NCI-H446 (cell line): ENCODE results near the gene ACBD7.

Experiments used
- DNase-seq, 2 experiments: peaks; one replicate each; lab custom pipeline; 2025; lab: John Stamatoyannopoulos, UW

Gene ACBD7

DNA sequence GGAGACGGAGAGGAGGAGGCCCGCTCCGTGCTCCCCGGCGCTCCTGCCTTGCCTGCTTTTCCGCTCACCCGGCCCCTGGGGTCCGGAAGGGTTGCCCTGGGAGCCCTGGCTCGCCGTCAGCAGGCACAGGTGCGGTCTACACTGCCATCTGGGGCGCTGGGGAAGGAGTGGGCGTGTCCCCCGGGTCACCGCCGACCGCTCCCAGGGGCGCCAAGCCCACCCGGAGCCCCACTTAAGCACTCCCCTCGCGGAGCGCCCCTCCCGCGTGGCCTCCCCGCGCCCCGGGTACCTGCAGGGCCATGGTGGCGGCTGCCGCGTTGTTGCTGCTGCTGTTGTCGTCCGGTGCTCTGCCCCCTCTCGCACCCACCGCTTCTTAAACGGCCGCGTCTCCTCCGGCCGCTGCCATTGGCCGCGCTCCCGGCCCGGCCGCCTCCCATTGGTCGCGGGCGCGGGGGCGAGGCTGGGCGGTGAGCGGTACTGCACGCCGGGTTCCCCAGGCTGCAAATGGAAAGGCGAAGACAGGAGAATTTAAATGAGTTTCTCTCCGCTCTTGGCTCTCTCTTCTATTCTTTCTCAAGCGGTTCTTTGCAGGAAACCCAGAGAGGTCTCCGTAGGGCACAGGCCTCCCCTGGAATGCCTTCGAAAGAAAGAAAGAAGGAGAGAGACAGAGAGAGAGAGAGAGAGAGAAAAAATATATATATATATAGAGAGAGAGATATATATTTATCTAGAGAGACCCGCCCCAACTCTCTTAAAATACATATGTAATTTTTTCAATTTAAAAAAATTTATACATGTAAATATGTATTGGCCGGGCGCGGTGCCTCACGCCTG is at the start of gene ACBD7:
ACBD7 (minus strand) TSS at position 349 of the 834 bp plus-strand sequence; CDS start at position 301, 48 bp downstream.
- DNase-seq = peak; percentile 38 to 82

DNA sequence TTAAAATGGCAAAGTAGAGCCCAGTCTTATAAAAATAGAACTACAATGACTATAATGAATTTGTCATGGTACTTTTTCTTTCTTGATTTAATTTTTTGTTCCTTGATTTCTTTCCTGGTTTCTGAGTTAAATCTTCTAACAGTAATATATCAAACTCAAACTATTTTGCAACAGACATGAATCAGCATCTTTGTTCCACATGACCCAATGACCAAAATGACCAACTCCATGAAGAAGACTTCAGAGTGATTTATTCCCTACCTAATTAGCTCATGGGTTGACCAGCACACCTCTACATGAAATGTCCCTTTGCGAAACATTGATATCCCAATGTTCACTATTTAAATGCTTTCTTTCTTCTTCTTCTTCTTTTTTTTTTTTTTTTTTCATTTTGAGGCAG is 49.1 kb upstream of the ACBD7 start:
- DNase-seq = no peak

DNA sequence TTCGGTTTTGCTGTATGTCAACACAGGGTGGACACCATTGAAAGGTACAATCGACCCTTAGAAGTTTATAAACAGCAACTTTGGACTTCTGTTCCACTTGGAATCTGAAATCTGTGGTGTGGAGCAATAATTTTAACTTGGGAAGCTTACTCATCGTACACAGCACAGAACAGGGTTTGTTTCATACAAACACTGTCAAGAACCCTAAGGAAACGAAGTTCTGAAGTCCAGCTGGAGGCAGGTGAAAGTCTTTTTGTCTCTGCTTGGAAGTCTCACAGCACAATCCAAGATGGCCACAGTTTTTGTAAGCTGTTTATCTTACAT is 48.4 kb upstream of the ACBD7 start:
- DNase-seq = no peak

DNA sequence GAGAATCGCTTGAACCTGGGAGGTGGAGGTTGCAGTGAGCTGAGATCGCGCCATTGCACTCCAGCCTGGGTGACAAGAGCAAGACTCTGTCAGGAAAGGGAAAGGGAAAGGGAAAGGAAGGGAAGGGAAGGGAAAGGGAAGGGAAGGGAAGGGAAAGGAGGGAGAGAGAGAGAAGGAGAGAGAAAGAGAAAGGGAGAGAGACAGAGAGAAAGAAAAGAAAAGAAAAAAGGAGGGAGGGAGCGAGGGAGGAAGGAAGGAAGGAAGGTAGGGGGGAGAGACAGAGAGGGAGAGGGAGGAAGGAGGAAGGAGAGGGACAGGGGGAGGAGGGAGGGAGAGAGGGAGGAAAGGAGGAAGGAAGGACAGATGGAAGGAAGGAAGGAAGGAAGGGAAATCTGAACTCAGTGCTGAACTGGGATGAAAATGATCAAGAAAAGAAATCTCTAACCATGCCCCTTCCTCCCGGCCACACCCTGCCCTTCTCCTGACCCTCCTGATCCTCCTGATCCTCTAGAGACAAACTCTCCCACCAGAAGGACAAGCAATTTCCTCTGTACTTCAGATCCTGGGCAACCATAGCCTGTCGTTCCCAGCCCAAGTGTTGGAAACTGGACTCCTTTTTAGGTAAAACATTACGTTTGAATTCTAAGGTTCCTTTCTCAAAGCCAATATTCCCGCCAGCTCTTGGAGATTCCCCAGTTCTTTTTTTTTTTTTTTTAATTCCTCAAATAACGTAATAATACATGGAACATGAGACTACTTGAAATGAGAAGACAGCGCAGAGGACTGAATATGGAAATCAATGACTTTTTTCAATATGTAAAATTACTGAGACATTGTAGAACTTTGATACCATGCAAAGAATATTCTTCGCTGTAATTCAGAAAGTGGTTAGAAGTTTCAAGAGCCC is 47.8 kb upstream of the ACBD7 start:
- no peak for DNase-seq

DNA sequence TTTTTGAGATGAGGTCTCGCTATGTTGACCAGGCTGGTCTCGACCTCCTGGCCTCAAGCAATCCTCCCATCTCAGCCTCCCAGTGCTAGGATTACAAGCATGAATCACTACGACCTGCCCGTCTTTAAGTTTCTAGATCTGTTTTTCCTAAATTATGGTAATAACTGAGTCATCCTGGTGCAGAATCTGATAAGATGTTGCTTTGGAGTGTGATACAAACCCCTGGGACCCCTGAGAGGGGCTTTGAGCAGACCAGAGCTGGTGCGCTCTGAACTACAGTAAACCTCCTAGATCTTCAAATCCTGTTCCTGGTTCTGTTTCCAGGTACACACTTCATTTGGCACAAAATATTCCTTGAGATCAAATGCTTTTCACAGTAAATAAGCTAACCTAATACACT is 42.8 kb upstream of the ACBD7 start:
- no peak for DNase-seq

DNA sequence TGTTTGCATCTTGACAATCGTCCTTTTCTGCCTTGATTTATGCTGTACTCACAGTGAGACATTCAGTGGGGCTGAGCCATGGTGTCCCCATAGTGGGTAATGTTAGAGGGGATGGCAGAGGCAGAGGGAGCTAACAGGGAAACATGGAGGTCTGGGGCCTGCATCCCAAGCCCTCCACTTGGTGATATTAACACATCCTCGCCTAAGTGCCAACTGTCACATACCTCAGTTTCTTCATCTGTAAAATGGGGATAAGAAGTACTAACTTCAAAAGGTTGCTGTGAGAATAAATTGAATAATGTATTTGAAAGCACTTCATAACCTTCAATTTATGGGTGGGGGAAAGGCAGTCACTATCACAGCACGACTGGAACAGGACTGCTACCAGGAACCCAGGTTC is 36.3 kb upstream of the ACBD7 start:
- no peak for DNase-seq

DNA sequence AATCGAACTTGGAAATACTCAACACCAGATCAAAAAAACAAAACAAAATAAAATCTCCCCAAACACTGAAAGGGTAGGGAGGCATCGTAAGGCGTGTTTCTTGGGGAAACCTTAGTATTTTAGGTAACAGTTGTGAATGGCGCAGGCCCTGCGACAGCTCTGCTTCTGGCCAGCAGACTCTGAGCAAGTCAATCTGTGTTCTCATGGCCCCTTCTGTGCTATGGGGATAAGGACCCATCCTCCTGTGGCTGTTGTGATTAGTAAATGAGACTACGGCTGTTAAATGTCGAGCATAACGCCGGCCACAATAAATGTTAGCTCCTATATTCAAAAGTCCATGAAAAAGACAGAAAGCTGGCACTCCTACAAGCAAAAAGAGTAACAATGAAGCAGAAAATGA is 35.6 kb upstream of the ACBD7 start:
- no peak for DNase-seq

DNA sequence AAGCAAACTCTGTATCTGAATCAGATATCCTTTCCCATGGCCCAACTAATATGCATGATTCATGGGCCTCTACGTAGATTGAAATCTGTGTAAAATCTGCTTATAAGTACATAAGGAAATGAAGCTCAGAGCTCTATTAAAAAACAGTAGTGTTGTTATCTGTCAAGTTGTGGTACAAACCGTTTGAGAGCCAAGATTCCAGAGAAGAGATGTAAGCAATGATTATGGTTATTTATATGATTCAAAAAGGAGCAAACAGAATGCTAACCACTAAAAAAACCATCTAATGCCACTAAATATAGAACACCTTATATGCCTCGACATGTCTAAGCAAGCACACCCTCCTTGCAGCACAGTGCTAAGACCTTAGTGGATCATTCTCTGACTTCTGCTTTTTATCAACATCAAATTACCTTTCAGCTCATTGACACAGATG is 35.2 kb upstream of the ACBD7 start:
- no peak for DNase-seq

DNA sequence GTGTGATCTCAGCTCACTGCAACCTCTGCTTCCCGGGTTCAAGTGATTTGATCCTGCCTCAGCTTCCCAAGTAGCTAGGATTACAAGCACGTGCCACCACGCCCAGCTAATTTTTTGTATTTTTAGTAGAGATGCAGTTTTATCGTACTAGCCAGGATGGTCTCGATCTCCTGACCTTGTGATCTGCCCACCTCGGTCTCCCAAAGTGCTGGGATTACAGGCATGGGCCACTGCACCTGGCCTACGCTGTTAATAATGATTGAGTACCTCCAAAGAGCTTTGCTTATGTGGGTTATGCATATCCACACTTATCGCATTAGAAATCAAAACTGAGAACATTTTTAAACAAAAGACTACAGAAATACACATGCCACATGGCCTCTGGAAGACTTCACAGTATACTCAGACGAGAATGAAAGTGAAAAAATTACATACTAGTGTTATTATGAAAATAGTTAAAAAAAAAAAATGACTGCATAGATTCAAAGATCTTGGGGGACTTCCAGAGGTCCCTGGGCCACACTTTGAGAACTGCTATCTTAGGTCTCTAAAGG is 34.0 kb upstream of the ACBD7 start:
- DNase-seq = no peak

DNA sequence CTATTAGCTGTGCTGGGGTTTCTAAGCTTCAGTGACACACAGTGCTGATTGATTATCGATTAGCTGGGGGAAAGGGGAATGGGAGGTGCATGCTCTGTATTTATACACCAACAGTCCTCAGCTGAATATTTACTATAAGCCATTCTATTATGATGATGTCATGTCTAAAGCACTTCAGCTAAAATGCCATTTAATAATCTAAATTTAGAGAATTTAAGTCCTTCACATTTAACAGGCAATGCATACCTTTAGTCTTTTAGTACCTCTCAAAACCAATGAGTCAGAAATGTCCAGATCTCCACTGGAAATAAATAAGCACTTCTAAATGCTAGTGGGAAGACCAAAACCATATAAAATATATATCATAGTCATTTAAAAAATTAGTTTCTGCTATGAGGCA is 33.1 kb upstream of the ACBD7 start:
- DNase-seq = no peak

DNA sequence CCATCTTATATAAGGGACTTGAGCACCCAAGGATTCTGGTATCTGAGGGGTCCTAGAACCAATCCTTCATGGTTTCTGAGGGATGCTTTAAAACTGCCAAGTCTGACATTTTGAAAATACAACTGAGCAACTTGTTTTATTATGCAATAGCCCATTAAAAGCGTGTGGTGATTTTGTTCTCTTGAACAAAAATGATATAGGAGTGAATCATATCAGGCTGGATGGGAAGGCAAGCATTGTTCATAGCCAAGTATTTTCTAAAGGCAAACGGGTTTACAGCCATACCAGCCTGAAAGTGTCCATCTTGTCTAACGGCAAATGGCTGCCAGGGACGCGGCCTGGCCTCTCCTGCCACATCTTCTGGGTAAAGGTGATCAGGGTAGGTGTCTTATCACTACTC is 31.9 kb upstream of the ACBD7 start:
- no peak for DNase-seq

DNA sequence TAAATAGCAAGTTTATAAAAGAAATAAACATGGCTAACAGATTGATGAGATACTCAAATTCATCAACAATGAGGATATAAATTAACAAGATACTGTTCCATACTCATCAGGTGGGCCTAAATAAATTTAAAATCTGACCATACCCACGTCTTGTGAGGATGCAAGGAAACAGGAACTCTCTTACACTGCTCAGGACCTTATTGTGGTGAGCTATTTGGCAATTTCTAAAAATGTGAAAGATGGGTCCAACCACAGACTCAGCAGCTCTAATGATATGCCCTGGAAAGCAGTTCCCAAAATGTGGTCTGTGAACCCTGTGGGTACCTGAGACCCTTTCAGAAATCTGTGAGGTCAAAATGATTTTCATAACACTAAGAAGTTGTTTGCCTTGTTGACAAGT is 30.0 kb upstream of the ACBD7 start:
- DNase-seq = no peak

DNA sequence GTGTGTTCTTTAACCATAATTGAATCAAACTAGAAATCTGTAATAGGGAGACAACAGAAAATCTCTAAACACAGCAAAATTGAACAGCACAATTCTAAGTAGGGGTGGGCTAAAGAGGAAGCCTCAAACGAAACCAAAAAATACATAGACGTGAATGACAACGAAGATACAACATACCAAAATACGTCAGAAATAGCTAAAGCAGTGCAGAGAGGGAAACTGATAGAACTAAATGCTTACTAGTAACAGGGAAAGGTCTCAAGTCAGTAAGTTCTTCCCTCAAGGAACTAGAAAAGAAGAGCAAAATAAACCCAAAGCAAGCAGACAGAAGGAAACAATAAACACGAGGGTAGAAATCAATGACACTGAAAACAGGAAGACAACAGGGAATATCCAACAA is 27.6 kb upstream of the ACBD7 start:
- no peak for DNase-seq

DNA sequence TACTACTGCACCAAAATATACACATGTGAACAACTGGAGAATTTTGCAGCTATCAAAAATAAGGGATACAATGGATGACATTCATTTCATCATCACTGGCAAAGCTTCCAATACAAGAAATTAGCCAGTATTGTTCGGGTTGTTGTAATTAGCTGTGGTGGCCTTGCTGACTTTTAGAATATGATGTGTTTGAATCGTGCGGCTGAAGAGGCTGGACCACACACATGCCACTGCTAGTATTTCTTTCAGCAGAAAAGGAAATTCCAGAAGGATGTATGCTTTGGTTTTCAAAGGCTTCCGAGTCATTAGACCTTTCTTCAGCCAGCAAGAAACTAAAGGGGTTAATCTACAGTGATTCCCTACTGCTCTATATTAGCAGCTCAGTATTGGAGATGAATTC is 25.2 kb upstream of the ACBD7 start:
- no peak for DNase-seq

DNA sequence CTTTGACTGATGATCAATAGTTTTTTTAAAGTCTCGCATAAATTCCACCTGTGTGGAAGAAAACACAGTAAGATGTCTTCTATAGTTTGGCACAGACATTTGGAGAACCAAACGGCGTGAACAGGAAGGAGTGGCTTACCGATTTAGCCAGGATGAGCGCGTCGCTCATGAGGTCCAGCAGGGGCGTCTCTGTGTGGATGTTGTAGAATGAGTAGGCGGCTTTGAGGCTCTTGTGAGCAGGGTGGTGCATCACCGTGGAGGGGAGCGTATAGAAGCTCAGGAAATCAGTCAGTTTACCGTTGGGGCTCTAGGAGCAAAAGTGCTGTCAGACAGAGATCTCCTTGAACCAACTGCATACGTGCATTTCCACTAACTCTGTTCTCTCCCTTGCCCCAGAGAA is 24.1 kb upstream of the ACBD7 start:
- no peak for DNase-seq

DNA sequence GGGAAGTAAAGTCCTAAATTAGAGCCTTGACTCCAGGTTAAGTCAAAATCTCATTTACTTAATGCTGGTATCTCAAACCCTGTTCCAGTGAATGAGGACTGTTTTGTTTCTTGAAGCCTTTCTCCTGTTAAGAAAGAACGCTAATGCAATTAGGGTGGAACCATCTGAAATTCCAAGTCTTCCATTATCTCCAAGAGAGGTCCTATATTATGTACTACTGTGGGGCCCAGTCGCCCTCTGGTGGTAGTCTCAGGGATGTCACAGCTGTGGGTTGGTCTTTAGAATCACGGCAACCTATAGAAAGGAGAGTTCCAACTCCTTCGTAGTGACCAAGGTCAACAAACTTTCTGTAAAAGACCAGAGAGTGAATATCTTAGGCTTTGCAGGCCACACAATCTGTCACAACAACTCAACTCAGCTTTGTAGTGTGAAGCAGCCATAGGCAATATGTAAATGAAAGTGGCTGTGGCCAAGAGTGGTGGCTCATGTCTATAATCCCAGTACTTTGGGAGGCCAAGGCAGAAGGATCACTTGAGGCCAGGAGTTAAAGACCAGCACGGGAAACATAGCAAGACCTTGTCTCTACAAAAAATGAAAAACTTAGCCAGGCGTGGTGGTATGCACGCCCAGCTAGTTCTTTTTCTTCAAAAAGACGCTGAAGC is 17.9 kb upstream of the ACBD7 start:
- peak; percentile 62 to 72 for DNase-seq

DNA sequence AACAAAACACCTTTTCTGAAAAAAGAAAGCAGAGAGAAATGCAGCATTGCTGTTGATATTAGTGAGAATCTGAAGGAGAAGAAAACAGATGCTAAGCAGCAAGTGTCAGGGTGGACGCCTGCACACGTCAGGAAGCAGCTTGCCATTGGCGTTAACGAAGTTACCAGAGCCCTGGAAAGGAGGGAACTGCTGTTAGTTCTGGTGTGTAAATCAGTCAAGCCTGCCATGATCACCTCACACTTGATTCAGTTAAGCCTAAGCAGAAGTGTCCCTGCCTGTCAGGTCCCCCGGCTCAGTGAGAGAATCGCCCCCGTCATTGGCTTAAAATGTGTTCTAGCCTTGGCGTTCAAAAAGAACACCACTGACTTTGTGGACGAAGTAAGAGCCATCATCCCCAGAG is 14.9 kb upstream of the ACBD7 start:
- no peak for DNase-seq

DNA sequence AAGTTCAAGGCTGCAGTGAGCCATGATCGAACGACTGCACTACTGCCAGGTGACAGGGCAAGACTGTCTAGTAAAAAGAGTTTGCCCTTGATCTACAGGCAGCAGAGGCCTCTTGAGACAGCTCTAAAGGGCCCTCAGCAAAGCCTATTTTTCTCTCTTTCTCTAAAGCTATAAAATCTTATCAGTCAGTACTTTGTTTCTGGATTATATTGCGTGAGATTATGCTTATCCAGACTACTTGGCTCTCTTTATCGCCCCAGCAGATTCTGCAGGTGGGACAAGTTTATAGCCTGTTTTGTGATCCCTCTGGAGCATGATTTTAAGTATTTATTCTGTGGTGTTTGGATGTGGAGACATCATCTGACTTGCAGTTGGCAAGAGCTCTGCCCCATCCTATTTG is 11.3 kb upstream of the ACBD7 start:
- no peak for DNase-seq

DNA sequence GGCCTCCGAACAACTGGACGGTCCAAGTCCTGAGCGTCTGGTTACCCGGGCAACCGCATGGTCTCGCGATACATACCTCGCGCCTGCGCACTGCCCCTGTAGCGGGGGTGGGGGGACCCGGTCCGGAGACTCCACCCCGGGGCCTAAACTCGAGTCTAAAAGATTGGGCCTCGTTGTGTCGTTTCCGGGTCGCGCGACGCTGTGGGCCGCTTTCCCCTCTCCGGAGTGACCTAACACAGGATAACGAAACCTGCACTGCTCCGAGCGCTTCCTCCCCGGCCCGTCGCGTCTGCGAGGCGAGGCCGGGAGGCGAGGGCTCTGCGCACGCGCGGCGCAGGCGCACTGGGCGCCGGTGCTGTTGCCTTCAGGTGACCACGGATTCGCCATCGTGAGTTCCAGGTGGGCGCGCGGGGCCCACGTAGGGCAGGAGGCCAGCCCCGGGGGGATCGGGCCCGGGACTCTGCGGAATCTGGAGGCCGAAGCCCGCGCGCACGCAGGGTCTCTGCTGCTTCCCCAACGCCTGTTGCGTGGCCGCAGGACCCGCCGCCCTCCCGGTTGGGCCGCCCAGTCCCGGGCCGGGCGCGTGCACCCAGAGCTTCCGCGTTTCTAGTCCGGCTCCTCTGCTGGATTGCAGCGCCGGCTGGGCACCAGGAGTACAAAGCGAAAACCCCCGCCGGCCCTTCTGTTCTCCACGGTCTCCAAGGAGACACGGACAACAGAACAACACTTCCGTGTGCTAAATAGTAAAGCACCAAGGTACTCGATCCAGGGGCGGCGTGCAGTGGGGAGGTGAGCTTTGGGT is 8.6 kb upstream of the ACBD7 start, which contains the start of gene RPP38:
RPP38 (plus strand) TSS at position 345 of the 802 bp plus-strand sequence. CDS start 5,960 bp downstream, outside the sequence.
- peak; percentile 94 for DNase-seq

DNA sequence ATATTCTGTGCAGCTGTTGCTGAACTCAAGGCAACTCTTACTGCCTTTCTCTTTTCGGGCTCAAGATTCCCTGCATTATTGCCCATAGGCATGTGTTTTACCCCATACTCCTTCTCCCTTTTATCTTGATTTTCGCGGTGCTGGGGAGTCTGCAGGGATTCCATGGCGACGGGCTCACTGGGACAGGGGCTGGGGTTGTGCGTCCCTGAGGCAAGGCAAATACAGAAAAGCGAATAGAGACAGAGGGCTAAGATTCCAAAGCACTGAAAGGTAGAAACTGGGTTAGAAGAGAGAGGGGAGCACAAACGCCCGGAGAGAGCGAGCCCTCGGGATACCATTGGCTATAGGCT is 8.1 kb upstream of the ACBD7 start:
- no peak for DNase-seq

DNA sequence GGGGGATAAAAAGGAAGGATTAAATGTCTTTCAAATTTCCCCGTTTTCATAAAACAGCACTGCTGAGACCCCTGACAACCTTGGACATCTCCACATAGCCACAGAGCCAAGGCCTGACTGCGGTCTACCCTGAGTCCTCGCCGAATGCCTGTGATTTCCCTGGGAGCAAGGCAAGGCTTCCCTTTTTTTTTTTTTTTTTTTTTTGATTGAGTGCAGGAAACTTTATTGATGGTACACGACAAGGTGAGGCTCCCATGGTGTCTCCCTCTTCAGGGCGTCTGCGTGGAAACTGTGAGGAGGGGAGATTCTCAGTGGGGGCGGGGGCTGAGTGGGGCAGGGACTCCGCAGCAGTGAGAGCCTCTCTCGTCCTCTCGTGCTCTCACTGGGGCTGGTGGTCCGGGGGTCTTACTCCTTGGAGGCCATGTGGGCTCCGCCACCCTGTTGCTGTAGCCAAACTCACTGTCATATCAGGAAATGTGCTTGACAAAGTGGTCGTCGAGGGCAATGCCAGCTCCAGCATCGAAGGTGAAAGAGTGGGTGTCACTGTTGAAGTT is 4.4 kb upstream of the ACBD7 start:
- DNase-seq = no peak
